HepG2 (cell line): Measurements from ENCODE around the gene UGT2A2. TPM values are rescaled to one million over a fixed set of nuclear protein-coding genes. Genes with fewer than 3 reads are reported as not detected.
A peak's percentile ranks its signal among the peaks of the same experiment; 100 is the strongest.

ENCODE experiments used
- ATAC-seq: fragments of 200-7000 bp; cut with Tn5 transposase; 3 replicates; pipeline ENCODE4 v1.9.1; 2020; ENCODE audit warnings: mild to moderate bottlenecking, moderate library complexity
- BruUV-seq: library from RNA; stranded (reverse); fragments of 400-500 nt; replicated peaks from 2 replicates; lab custom pipeline; 2021; lab: Mats Ljungman, UMichigan
- CTCF ChIA-PET: fragments of 300-600 bp; formaldehyde crosslinking; extraction: SDS; loops from one replicate; lab custom pipeline; 2021; ENCODE audit warnings: low total read pairs, inconsistent platforms, low intra/inter-chr PET ratio; lab: Yijun Ruan, JAX
- POLR2A ChIA-PET: fragments of 350-600 bp; sonication (Branson Sonifier 250); formaldehyde crosslinking; loops from one replicate; lab custom pipeline; 2020; ENCODE audit warnings: antibody characterized with exemption, inconsistent platforms; lab: Yijun Ruan, JAX
- DNase-seq: peaks from one replicate; pipeline ENCODE4 v3.0.0-alpha.2; 2015; ENCODE audit warnings: low spot score
- FAIRE-seq: peaks from 3 replicates; lab custom pipeline; 2011; peaks lifted over from hg19 to GRCh38; lab: Jason Lieb, UNC
- H2AFZ ChIP-seq: one replicate; pipeline ENCODE4 v1.6.1; 2011; ENCODE audit warnings: low read length, inconsistent platforms
- H3K27ac ChIP-seq: fragments of 300-600 bp; 3 replicates; pipeline ENCODE4 v1.8.0; 2011; ENCODE audit warnings: mixed run types, mild to moderate bottlenecking, mixed read lengths, low read length, inconsistent platforms; ENCODE audit not compliant: insufficient read depth; ENCODE audit errors: extremely low read length
- H3K27me3 ChIP-seq, 2 experiments: fragments of 200-600 bp in 1 of 2; 2 replicates in 1 of 2; 3 replicates in 1 of 2; pipeline versions ENCODE4 v1.6.0 to v1.8.0; 2011; ENCODE audit warnings: low read length in 2 of 2, mild to moderate bottlenecking in 2 of 2, moderate library complexity in 2 of 2, inconsistent platforms in 1 of 2; ENCODE audit not compliant: insufficient read depth in 2 of 2, control insufficient read depth in 1 of 2
- H3K36me3 ChIP-seq, 2 experiments: fragments of 200-600 bp in 1 of 2; replicated peaks in 1 of 2; 2 replicates in 1 of 2; 3 replicates in 1 of 2; pipeline versions ENCODE4 v1.5.1 to v1.8.0; 2011; ENCODE audit warnings: low read length in 2 of 2, inconsistent platforms in 1 of 2; ENCODE audit not compliant: insufficient read depth in 2 of 2, control insufficient read depth in 1 of 2
- H3K4me1 ChIP-seq: 2 replicates; pipeline ENCODE4 v1.5.1; 2012; ENCODE audit warnings: low read length, inconsistent platforms; ENCODE audit not compliant: insufficient read depth
- H3K4me2 ChIP-seq: 2 replicates; pipeline ENCODE4 v1.6.0; 2011; ENCODE audit warnings: low read depth, low read length, inconsistent platforms
- H3K4me3 ChIP-seq, 3 experiments: fragments of 200-600 bp in 1 of 3; sonication (generic), shearing (Covaris generic) in 1 of 3; replicated peaks in 1 of 3; 2 replicates each; pipeline ENCODE4 v1.5.1; 2011 to 2016; ENCODE audit warnings: low read length in 3 of 3, inconsistent platforms in 2 of 3, low read depth in 2 of 3, mild to moderate bottlenecking in 2 of 3, control low read depth in 1 of 3, mixed read lengths in 1 of 3; ENCODE audit not compliant: insufficient read depth in 1 of 3
- H3K79me2 ChIP-seq: one replicate; pipeline ENCODE4 v1.6.1; 2011; ENCODE audit warnings: low read length, inconsistent platforms; ENCODE audit not compliant: insufficient read depth
- H3K9ac ChIP-seq: 2 replicates; pipeline ENCODE4 v1.6.0; 2011; ENCODE audit warnings: mild to moderate bottlenecking, low read depth, low read length, inconsistent platforms; ENCODE audit not compliant: insufficient read depth
- H3K9me3 ChIP-seq: 2 replicates; pipeline ENCODE4 v1.5.1; 2012; ENCODE audit warnings: mild to moderate bottlenecking, low read length
- H4K20me1 ChIP-seq: 2 replicates; pipeline ENCODE4 v1.6.0; 2011; ENCODE audit warnings: inconsistent platforms, mild to moderate bottlenecking, low read length, moderate library complexity; ENCODE audit not compliant: insufficient read depth
- CEBPB ChIP-seq: IDR thresholded peaks from 2 replicates; pipeline ENCODE4 v1.6.1; 2011; ENCODE audit warnings: low read depth, low read length, improper control_type of control experiment, borderline replicate concordance
- PRMT3 ChIP-seq: sonication (generic); formaldehyde crosslinking; IDR thresholded peaks from 2 replicates; pipeline ENCODE4 v1.8.1; 2022; ENCODE audit warnings: low read depth, mild to moderate bottlenecking, moderate library complexity, missing genetic modification reagents, borderline replicate concordance
- SALL1 ChIP-seq: sonication (generic); formaldehyde crosslinking; IDR thresholded peaks from 2 replicates; pipeline ENCODE4 v1.8.0; 2022; ENCODE audit warnings: mild to moderate bottlenecking, missing genetic modification reagents
- SIN3B ChIP-seq: fragments of 150-350 bp; IDR thresholded peaks from 2 replicates; pipeline ENCODE4 v1.6.1; 2014; ENCODE audit warnings: low read length
- THYN1 ChIP-seq: sonication (generic); formaldehyde crosslinking; IDR thresholded peaks from 2 replicates; pipeline ENCODE4 v1.8.1; 2023; ENCODE audit warnings: low read depth, mild to moderate bottlenecking, moderate library complexity, missing genetic modification reagents, borderline replicate concordance
- ZNF264 ChIP-seq: sonication (generic); formaldehyde crosslinking; IDR thresholded peaks from 2 replicates; pipeline ENCODE4 v1.4.0; 2020; ENCODE audit warnings: missing genetic modification reagents
- WGBS: methylation state at CpG from one replicate; pipeline ENCODE4 v1.1.6; 2017; ENCODE audit warnings: low lambda C conversion rate; 5-methylcytosine and 5-hydroxymethylcytosine counted together
- in situ Hi-C: cut with HindIII; loops from 2 replicates; pipeline ENCODE4 v1.10.0; 2017; ENCODE audit warnings: low pct_unique_long_range_greater_than_20kb; ENCODE audit not compliant: extremely low pct_ligation_motif_present
- intact Hi-C: fragments of 100-400 bp; cut with micrococcal nuclease; formaldehyde crosslinking; loops from one replicate; pipeline ENCODE4 v1.10.0; 2022; ENCODE audit not compliant: unreplicated experiment
- polyA plus RNA-seq, 8 experiments: library from polyadenylated mRNA; depleted of rRNA in 3 of 8; stranded (reverse) in 7 of 8; unstranded in 1 of 8; fragments of >200 nt; fragmentation: Illumina TruSeq in 4 of 8; extraction: Trizol in 4 of 8; gene quantifications; 2 replicates each; pipeline versions ENCODE4 v1.2.1 to v1.2.3, GENCODE V29; 2011 to 2016; ENCODE audit warnings: low read depth in 4 of 8, missing spikeins in 1 of 8, mixed read lengths in 1 of 8; ENCODE audit not compliant: insufficient read depth in 1 of 8
- total RNA-seq, 5 experiments: library from RNA; depleted of rRNA; stranded (reverse); fragments of >200 nt; fragmentation: Illumina TruSeq; extraction: Trizol; gene quantifications; 2 replicates each; pipeline ENCODE4 v1.2.3, GENCODE V29; 2016; ENCODE audit warnings: low read depth in 1 of 5
- TF ChIP-seq, protein P1 (sequence below): sonication (generic); formaldehyde crosslinking; IDR thresholded peaks from 2 replicates; pipeline ENCODE4 v1.8.0; 2022; ENCODE audit warnings: mild to moderate bottlenecking, missing genetic modification reagents; ENCODE audit not compliant: insufficient replicate concordance
- TF ChIP-seq, protein P2 (sequence below): sonication (generic); formaldehyde crosslinking; IDR thresholded peaks from 2 replicates; pipeline ENCODE4 v1.8.0; 2022; ENCODE audit warnings: missing genetic modification reagents, mild to moderate bottlenecking, borderline replicate concordance

The UGT2A2 gene
- total and polyA plus RNA-seq, 2 of the 13 experiments (the other 11 are each of a cell fraction or from before 2014, with no cell fraction given), result not detected

DNA sequence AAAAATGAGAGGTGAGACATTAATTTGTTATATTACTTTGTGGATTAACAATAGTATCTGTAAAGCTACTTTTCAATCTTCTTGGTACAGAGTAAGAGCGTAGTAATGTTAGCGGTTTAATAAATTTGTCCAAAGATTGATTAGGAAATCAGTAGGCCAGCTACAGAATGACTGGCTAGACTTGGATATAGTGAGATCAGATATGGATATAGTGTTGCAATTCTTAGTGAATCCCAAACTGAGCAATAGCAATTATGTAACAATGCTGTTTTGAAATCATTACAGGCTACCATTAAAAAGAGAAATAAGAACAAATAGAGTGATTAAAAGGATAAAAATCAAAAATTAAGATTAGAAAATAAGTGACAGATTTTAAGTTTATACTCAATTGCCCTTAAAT, 847 bp upstream of the UGT2A2 start:
- in situ Hi-C loops (no loop called here), intact Hi-C loops (no loop called here)
- H3K36me3 ChIP-seq, result no peaks in the 10 kb centered on the region
- H3K27me3 ChIP-seq, result no peaks in the 10 kb centered on the region
- no peak for TF ChIP-seq SIN3B
- TF ChIP-seq, protein P1, sequence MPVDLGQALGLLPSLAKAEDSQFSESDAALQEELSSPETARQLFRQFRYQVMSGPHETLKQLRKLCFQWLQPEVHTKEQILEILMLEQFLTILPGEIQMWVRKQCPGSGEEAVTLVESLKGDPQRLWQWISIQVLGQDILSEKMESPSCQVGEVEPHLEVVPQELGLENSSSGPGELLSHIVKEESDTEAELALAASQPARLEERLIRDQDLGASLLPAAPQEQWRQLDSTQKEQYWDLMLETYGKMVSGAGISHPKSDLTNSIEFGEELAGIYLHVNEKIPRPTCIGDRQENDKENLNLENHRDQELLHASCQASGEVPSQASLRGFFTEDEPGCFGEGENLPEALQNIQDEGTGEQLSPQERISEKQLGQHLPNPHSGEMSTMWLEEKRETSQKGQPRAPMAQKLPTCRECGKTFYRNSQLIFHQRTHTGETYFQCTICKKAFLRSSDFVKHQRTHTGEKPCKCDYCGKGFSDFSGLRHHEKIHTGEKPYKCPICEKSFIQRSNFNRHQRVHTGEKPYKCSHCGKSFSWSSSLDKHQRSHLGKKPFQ, result no peak
- TF ChIP-seq THYN1 (CRISPR knock-in tag), result no peak
- TF ChIP-seq CEBPB, result peak; percentile 27; the same call in 1 of the 2 replicates
- no peak for TF ChIP-seq PRMT3
- no peak for TF ChIP-seq ZNF264
- TF ChIP-seq, protein P2, sequence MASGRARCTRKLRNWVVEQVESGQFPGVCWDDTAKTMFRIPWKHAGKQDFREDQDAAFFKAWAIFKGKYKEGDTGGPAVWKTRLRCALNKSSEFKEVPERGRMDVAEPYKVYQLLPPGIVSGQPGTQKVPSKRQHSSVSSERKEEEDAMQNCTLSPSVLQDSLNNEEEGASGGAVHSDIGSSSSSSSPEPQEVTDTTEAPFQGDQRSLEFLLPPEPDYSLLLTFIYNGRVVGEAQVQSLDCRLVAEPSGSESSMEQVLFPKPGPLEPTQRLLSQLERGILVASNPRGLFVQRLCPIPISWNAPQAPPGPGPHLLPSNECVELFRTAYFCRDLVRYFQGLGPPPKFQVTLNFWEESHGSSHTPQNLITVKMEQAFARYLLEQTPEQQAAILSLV, result no peak
- no peak for TF ChIP-seq SALL1
- no TSS peak for BruUV-seq
- H3K4me2 ChIP-seq, result no peak overlapping the region
- H2AFZ ChIP-seq, result no peak overlapping the region
- no peak overlapping the region for H3K4me3 ChIP-seq
- H4K20me1 ChIP-seq, result no peaks in the 10 kb centered on the region
- WGBS, result 4% methylated on average over 2 of the region's 2 CpGs
- H3K9ac ChIP-seq, result no peak overlapping the region
- DNase-seq, result no peak
- H3K4me1 ChIP-seq, result no peaks in the 10 kb centered on the region
- H3K27ac ChIP-seq, result no peak overlapping the region
- H3K79me2 ChIP-seq, result no peaks in the 10 kb centered on the region
- H3K9me3 ChIP-seq, result no peaks in the 10 kb centered on the region
- FAIRE-seq, result no peak
- ATAC-seq, result no peak
- POLR2A ChIA-PET, result no interaction called here
- CTCF ChIA-PET, result no interaction called here
